Tibial artery (tissue), 4 donors: ENCODE results near the gene SWI5.
A peak's percentile ranks its signal among the peaks of the same experiment; 100 is the strongest.

Experiments
- DNase-seq, 2 donors: peaks; one replicate each; pipeline ENCODE4 v3.0.0-alpha.2; 2019
- H3K27ac ChIP-seq, 2 donors: fragments of 200-600 bp; sonication (generic) in 1 of 2; 1 replicate in 1 of 2; 2 replicates in 1 of 2; pipeline ENCODE4 v1.5.1; 2018 to 2019; ENCODE audit warnings: mild to moderate bottlenecking in 1 of 2
- H3K27me3 ChIP-seq, 2 donors: fragments of 200-600 bp; sonication (generic) in 1 of 2; one replicate each; pipeline versions ENCODE4 v1.5.1 to v1.6.0; 2016 to 2019
- H3K36me3 ChIP-seq, 3 donors: fragments of 200-600 bp; sonication (generic) in 2 of 3; one replicate each; pipeline ENCODE4 v1.5.1; 2016 to 2019; ENCODE audit warnings: mild to moderate bottlenecking in 2 of 3
- H3K4me1 ChIP-seq, 4 donors: fragments of 200-600 bp; sonication (generic) in 2 of 4; 1 replicate in 3 of 4; 2 replicates in 1 of 4; pipeline ENCODE4 v1.5.1; 2016 to 2019
- H3K4me3 ChIP-seq, 2 donors: fragments of 200-600 bp; sonication (generic) in 1 of 2; 1 replicate in 1 of 2; 2 replicates in 1 of 2; pipeline ENCODE4 v1.5.1; 2018 to 2019; ENCODE audit warnings: mild to moderate bottlenecking in 2 of 2
- H3K9me3 ChIP-seq, 3 donors: fragments of 200-600 bp; sonication (generic) in 1 of 3; one replicate each; pipeline ENCODE4 v1.5.1; 2016 to 2019
- CTCF ChIP-seq, 2 experiments: fragments of 200-600 bp in 1 of 2; fragments of 450-650 bp in 1 of 2; IDR thresholded peaks; one replicate each; pipeline ENCODE4 v1.5.1; 2017 to 2019; ENCODE audit warnings: antibody characterized with exemption in 2 of 2, mild to moderate bottlenecking in 1 of 2, moderate library complexity in 1 of 2
- intact Hi-C: fragments of 100-400 bp; cut with DNase I; formaldehyde crosslinking; loops from one replicate; pipeline ENCODE4 v1.15.0; 2023; ENCODE audit warnings: low total_unique reads

SWI5 gene

GRCh38 chr9:128249908-128250838 is 25.9 kb upstream of the SWI5 start:
- Histone ChIP-seq H3K36me3 (peaks cover 0 to 5% (median 0%) of the 10 kb centered on the region in 3 donors), H3K4me3 (peak overlapping the region; percentile 9 to 34), H3K9me3 (no peaks in the 10 kb centered on the region), H3K27ac (no peak overlapping the region), H3K27me3 (peaks cover 0 to 31% of the 10 kb centered on the region in 2 donors), H3K4me1 (peaks cover 0 to 30% (median 13%) of the 10 kb centered on the region in 4 donors)
- no peak for TF ChIP-seq CTCF (IDR thresholded peaks at IDR 0.05)
- DNase-seq: peak; percentile 59 to 82
- intact Hi-C loops: no loop called here

GRCh38 chr9:128250839-128251731 is 25.0 kb upstream of the SWI5 start:
- intact Hi-C loops: no loop called here
- Histone ChIP-seq H3K27me3 (peaks cover 0 to 22% of the 10 kb centered on the region in 2 donors), H3K27ac (no peak overlapping the region), H3K4me3 (peak overlapping the region; percentile 9 to 34), H3K4me1 (peaks cover 0 to 21% (median 11%) of the 10 kb centered on the region in 4 donors), H3K9me3 (no peaks in the 10 kb centered on the region), H3K36me3 (peaks cover 0 to 8% (median 0%) of the 10 kb centered on the region in 3 donors)
- no peak for TF ChIP-seq CTCF (IDR thresholded peaks at IDR 0.05)
- DNase-seq: peak in 1 of 2 donors; percentile 66

GRCh38 chr9:128251732-128252100 is 24.4 kb upstream of the SWI5 start:
- no peaks in the 10 kb centered on the region for H3K9me3 ChIP-seq
- peaks cover 0 to 14% (median under 1%) of the 10 kb centered on the region in 3 donors for H3K36me3 ChIP-seq
- no peak overlapping the region for H3K4me3 ChIP-seq
- H3K4me1 ChIP-seq: peaks cover 0 to 20% (median 11%) of the 10 kb centered on the region in 4 donors
- no peak for TF ChIP-seq CTCF (IDR thresholded peaks at IDR 0.05)
- H3K27me3 ChIP-seq: peaks cover 0 to 22% of the 10 kb centered on the region in 2 donors
- intact Hi-C loops: no loop called here
- DNase-seq: no peak
- no peak overlapping the region for H3K27ac ChIP-seq

- intact Hi-C loops: no loop called here
- Histone ChIP-seq H3K9me3 (no peaks in the 10 kb centered on the region), H3K4me1 (peaks cover 0 to 20% (median 11%) of the 10 kb centered on the region in 4 donors), H3K27ac (no peak overlapping the region), H3K4me3 (no peak overlapping the region), H3K36me3 (peaks cover 4 to 22% (median 8%) of the 10 kb centered on the region in 3 donors), H3K27me3 (peaks cover 0 to 22% of the 10 kb centered on the region in 2 donors)
- no peak for TF ChIP-seq CTCF (IDR thresholded peaks at IDR 0.05)
- DNase-seq: no peak
These were observed 23.5 kb upstream of the SWI5 start for GRCh38 chr9:128252317-128253139.
